GM12873 (cell line): ENCODE measurements around the gene MAN1B1.

Experiments
- TF ChIP-seq, protein P1 (sequence below): IDR thresholded peaks from 2 replicates; pipeline ENCODE4 v1.5.1; 2012; ENCODE audit warnings: low read depth, mild to moderate bottlenecking, moderate library complexity, low read length, control low read depth; ENCODE audit not compliant: insufficient read depth; ENCODE audit errors: missing control alignments

Gene MAN1B1

DNA sequence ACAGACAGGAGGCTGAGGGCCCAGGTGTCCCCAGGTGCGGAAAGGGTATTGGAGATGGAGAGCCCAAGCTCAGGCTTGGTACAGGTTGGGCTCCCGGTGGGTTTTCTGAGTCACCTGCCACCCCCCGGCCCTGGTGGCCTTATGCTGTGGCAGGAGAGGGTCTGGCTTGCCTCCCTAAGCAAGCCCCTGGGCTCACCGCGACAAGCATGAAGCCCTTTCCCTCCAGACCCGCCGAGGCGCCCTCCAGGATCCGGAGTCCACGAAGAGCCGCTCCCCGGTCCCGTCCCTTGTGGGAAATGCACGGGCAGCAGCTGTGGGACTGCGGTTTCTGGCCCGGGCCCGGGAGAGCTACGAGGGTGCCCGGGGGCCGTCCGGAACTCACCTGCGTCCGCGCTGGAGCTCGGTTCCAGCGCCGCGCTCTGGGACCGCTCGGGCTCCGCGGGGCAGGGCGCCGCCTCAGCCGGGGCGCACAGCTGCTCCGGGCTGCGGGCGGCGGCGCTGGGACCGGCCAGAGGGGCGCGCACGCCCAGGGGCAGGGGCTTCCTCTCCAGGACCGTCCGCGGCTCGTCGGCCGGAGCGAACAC, 17.2 kb upstream of the MAN1B1 start:
- TF ChIP-seq, protein P1, sequence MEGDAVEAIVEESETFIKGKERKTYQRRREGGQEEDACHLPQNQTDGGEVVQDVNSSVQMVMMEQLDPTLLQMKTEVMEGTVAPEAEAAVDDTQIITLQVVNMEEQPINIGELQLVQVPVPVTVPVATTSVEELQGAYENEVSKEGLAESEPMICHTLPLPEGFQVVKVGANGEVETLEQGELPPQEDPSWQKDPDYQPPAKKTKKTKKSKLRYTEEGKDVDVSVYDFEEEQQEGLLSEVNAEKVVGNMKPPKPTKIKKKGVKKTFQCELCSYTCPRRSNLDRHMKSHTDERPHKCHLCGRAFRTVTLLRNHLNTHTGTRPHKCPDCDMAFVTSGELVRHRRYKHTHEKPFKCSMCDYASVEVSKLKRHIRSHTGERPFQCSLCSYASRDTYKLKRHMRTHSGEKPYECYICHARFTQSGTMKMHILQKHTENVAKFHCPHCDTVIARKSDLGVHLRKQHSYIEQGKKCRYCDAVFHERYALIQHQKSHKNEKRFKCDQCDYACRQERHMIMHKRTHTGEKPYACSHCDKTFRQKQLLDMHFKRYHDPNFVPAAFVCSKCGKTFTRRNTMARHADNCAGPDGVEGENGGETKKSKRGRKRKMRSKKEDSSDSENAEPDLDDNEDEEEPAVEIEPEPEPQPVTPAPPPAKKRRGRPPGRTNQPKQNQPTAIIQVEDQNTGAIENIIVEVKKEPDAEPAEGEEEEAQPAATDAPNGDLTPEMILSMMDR = no peak

DNA sequence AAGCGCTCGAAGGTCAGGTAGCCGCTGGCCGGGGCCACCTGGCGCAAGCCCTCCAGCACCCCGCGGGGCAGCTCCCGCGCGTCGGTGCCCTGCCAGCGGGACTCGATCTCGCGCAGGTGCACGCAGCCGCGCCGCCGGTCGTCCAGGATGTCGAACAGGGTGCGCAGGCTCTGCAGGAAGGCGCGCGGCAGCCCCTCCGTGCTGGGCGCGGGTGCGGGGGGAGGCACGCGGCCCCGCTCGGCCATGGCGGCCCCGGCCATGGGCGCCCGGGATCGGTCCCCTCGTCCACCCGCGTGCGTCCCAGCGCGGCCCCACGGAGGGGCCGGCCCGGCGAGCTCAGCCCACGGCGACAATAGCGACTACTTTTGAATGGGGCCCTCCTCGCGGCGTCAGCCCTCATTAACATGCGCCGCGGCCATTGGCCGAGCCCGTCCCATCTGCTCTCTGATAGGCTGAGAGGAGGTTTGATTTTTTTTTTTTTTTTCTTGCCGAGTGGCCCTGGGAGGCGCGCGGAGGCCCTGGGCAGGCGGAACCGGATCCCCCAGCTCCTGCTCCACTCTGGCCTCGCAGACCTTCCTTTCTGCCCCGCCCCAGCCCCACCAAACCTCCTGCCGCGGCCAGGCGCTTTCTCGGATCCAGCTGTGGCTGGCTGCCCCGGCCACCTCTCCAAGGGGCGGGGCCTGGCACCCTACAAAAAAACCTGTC, 16.4 kb upstream of the MAN1B1 start, which contains the start of gene SAPCD2:
Gene SAPCD2, minus strand, starts transcription at position 357 of the 705 bp plus-strand sequence. Its CDS starts 97 bp downstream, at position 260.
- TF ChIP-seq, protein P1 = no peak

DNA sequence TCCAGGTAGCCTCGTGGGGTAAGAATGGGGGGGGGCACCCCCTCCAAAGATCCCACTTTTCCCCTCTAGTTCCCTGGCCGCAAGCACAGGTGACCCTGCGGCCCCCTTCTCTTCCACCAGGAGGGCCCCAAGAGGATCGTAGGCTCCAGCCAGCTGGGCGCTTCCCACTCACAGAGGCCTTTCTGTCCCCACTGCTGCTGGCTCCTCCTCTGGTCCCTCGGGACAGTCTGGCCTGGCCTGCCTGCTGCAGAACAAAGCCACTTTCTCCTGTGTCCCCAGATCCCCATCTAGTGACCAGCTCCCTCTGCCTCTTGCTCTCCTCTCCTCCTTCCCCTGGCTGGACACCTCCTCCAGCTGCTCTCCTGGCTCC, 15.9 kb upstream of the MAN1B1 start:
- TF ChIP-seq, protein P1 = no peak

DNA sequence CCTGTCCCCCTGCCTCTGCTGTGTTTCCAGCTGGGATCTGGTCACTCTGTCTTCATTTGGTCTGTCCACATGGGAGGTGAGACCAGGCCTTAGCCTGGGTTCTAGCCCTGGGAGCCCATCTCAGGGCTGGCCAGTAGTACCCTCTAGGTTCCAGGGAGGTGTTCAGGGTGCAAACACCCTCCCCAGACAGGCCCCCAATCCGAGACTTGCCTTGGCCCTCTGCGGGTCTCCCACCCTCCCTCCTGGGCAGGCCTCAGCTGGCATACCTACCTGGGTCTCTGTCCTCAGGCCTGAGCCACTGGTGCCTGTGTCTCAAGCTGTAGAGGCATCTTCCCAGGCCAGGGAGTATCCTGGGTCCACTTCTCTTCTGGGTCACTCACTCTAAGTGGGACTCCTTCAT, 15.5 kb upstream of the MAN1B1 start:
- TF ChIP-seq, protein P1 = no peak

DNA sequence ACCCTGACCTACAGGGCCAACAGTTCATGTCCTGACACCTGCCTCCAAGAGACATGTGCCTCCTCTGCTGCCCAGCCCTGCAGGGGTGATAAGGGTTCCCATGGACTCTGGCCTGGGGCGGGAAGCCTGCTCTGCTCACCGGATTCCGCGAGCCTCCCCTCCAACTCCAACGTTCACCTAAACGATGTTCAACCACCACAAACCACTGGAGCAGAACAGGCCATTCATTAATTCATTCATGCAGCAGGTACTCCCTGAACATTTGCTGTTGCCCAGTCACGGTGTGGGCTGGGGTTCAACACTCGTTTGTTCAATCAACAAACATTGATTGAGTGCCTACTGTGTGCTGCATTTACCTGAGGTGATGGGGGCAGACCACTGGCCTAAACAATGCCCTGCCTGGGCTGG, 12.8 kb upstream of the MAN1B1 start:
- TF ChIP-seq, protein P1 = no peak

DNA sequence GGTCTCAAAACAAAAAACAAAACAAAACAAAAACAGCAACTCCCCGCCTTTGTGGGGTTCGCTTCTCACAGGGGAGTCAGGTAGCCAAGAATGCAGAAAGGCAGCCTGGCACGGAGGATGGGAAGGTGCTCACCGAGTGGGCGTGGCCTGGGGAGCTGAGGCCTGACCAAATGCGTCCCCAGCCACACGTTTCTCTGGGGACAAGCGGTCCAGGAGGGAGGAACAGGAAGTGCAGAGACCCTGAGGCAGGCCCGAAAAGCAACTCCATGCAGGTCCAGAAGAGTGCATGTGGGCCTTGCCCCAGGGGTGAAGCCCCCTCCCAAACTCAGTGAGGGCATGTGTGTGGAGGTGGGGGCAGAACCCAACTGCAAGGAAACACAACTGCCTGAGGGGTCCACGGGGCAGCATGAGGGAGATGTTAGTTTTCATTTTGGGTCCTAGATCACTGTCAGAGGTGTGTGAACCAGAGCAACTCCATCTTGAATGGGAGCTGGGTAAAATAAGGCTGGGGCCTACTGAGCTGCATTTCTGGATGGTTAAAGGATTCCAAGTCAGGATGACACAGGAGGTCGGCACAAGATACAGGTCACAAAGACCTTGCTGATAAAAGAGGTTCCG, 12.0 kb upstream of the MAN1B1 start:
- TF ChIP-seq, protein P1 = no peak

DNA sequence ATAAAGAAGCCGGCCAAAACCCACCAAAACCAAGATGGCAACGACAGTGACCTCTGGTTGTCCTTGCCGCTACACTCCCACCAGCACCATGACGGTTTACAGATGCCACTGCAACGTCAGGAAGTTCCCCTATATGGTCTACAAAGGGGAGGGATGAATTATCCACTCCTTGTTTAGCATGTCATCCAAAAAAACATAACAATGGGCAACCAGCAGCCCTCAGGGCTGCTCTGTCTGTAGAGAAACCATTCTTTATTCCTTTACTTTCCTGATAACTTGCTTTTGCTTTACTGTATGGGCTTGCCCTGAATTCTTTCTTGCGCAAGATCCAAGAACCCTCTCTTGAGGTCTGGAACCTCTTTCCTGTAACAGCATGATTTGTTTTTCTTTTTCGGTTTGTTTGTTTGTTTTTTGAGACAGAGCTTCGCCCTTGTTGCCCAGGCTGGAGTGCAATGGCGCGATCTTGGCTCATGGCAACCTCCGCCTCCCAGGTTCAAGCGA, 11.5 kb upstream of the MAN1B1 start:
- TF ChIP-seq, protein P1 = no peak
